ENCODE data around the gene PAPPA2. TPM values are rescaled to one million over a fixed set of nuclear protein-coding genes. Genes with fewer than 3 reads are reported as not detected.
"Not testable (repeated sequence)": the region's sequence is repeated elsewhere in the genome, so short reads cannot be mapped to it uniquely, and the experiment has no call there.

The PAPPA2 gene
- polyA plus RNA-seq, 3 donors from 2014 or later, result not detected

DNA sequence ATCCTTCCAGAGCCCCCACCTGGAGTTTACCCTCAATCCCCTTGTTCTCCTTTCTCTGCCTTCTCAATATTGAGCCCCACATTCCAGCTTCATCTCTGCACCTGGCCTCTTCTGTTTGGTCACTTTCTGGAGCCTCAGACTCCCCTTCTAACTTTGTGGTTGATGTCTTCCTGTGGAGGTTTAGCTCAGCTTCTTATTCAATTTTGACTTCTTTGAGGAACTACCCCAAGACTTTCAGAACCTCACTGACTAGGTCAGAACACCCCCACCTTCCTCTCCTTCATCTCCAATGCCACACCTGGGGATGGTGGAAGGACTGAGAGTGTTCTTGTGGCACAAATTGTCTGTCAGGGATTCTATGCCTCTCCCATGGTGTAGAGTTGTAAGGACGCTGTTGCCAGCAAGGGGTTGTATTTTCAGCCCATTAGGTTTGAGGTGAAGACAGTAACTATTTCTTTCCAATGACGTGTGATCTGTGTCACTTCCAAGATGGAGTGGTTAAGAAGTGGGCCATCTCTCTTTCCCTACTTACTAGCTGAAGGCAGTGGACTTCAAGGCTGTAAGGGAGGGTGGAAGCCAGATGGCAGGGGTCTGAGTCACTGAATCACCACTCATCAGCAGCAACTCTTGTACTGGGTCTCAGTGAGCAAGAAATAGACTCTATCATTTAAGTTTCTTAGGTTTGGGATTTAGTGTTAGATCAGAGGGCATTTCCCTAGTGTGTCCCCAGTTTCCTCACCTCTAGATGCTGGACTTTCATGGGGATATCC lies 80.6 kb downstream of the PAPPA2 start:
- H3K27me3 Mint-ChIP-seq (ENCODE audit: low read depth in 3 of 3), result no peaks in the 10 kb centered on the region

DNA sequence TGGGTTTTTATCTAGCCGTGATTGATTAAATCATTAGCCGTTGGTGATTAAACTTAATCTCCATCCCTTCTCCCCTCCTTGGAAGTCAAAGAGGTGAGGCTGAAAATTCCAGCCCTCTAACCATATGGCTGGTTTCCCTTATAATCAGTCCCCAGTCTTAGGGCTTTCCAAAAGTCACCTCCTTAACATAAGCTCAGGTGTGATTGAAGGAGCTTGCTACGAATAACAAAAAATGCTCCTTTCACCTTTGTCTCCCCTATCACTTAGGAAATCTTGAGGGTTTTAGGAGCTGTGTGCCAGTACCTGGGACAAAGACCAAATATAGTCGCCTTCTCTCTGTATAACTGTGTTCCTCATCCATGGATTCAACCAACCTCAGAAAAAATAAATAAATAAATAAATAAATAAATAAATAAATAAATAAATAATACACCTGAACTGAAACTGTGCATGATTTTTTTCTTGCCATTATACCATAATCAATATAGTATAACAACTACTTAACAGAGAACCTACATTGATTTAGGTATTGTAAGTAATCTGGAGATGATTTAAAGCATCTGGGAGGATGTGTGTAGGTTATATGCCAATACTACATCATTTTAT lies 82.2 kb downstream of the PAPPA2 start:
- DNase-seq, result no peak
- H3K27ac Mint-ChIP-seq, result no peak overlapping the region
- H3K4me1 Mint-ChIP-seq, result no peaks in the 10 kb centered on the region
- H3K9me3 Mint-ChIP-seq, result peaks cover 0 to 8% (median 6%) of the 10 kb centered on the region in 6 donors
- no peaks in the 10 kb centered on the region for H3K36me3 Mint-ChIP-seq
- H3K27me3 Mint-ChIP-seq (ENCODE audit: low read depth in 3 of 3), result no peaks in the 10 kb centered on the region
- no peak overlapping the region for H3K4me3 Mint-ChIP-seq

More for the DNA sequence above, 80.6 kb downstream of the PAPPA2 start:
- Mint-ChIP-seq H3K36me3 (no peaks in the 10 kb centered on the region), H3K4me1 (no peaks in the 10 kb centered on the region), H3K27ac (no peak overlapping the region), H3K4me3 (no peak overlapping the region), H3K9me3 (peaks cover 0 to 8% (median 5%) of the 10 kb centered on the region in 6 donors)
- DNase-seq, result no peak

DNA sequence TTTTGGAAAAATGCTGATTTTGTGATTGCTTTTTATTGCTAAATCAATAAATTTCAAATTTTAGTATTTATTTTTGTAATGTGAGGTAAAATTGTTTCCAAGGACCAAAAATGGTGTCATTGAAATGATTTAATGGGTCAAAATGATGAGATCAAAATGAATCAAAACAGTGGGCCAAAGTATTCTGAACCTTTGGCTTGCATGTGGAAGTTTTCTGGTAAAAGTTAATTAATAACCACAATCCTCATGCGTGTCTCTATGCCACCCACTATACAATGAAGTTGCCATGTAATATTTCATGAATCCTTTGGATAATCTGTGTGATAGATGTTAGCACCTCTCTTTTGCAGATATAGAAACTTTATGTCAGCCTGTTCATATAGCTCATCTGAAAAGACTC lies 83.8 kb downstream of the PAPPA2 start:
- Mint-ChIP-seq H3K4me1 (no peaks in the 10 kb centered on the region), H3K27ac (no peak overlapping the region), H3K36me3 (no peaks in the 10 kb centered on the region), H3K9me3 (peaks cover 0 to 8% (median 4%) of the 10 kb centered on the region in 6 donors), H3K4me3 (no peak overlapping the region), H3K27me3 (ENCODE audit: low read depth in 3 of 3) (peaks cover 0 to under 1% (median 0%) of the 10 kb centered on the region in 3 donors)
- no peak for DNase-seq

DNA sequence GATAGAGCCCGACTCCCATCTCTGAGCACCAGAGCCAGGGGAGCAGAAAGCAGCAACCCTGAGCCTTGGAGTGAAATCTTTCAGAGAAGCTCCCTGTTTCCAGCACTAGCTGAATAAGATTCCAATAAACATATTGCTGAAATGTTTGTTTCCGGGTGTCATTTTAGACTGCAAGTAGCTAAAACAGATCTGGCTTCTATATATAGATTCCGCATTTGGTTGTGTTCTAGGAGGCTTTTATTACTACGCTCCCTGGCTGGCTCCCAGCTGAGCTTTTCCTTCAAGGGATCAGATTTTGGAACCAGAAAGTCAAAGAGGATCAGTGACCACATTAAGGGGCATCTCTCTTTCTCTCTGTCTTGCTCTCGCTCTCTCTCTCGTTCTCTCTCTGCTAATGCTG lies 88.2 kb downstream of the PAPPA2 start:
- H3K27me3 Mint-ChIP-seq (ENCODE audit: low read depth in 3 of 3), result peaks cover 4 to 12% (median 5%) of the 10 kb centered on the region in 3 donors
- H3K36me3 Mint-ChIP-seq, result no peaks in the 10 kb centered on the region
- H3K4me1 Mint-ChIP-seq, result no peaks in the 10 kb centered on the region

DNA sequence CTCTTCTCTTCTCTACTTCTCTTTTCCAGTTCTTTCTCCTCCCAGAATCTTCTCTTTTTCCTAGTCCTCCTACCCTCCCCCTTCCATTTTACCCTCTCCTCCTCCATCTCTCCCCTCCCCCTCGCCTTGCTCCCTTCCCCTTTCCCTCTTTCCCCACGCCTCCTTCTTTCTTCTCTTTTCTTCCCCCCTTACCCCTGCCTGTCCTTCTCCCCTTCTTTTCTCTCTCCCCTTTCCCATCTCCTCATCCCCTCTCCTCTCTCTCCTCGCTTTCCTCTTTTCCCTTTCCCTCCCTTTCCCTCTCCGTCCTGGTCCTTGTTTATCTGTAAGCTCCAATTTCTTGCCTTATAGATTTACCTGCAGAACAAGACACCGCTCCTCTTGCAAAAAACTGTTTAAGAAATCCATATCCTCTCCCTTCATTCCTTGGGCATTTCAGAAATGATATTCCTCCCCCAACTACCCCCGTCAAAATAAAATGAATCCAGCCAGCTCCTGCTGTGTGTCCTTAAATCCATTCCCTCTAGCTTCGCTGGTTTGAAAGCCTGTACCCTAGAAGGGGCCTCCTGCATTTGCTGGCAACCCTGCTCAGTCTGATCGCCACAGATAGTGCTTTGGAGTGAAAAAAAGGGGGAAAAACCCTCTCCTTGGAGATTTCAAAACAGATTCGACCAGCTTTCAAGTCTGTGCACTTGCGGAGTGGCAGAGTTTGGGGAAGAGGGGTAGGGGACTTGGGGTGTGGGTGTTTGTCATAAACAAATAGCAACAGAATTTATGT lies 89.4 kb downstream of the PAPPA2 start:
- no peak overlapping the region for H3K27ac Mint-ChIP-seq
- peaks cover 4 to 12% (median 6%) of the 10 kb centered on the region in 3 donors for H3K27me3 Mint-ChIP-seq (ENCODE audit: low read depth in 3 of 3)
- no peak overlapping the region for H3K4me3 Mint-ChIP-seq
- DNase-seq, result no peak
- no peaks in the 10 kb centered on the region for H3K36me3 Mint-ChIP-seq
- H3K9me3 Mint-ChIP-seq, result peaks cover 0 to 6% (median 2%) of the 10 kb centered on the region in 6 donors
- no peaks in the 10 kb centered on the region for H3K4me1 Mint-ChIP-seq

More for the DNA sequence above, 88.2 kb downstream of the PAPPA2 start:
- peaks cover 0 to 6% (median 3%) of the 10 kb centered on the region in 6 donors for H3K9me3 Mint-ChIP-seq
- DNase-seq, result no peak
- no peak overlapping the region for H3K4me3 Mint-ChIP-seq
- H3K27ac Mint-ChIP-seq, result no peak overlapping the region

DNA sequence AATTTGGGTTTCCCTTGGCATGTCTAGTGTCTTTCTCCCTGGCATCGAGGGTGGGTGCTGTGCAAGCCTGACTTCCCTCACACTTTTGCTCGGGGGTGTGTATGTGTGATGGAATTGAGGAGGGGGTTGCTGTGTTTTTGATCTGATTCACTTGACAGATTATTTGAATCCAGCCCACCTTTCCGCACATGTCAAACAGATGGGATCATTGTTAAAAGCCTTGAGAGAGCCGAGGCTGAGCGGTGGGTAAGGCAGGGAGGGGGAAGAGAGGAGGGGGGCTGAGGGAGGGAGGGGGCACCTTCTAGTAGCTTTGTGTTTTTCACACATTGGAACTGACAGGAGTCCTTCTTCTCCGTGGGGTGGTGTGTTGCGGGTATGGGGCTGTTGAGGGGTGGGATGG lies 90.0 kb downstream of the PAPPA2 start:
- no peak for DNase-seq
- peaks cover 4 to 12% (median 6%) of the 10 kb centered on the region in 3 donors for H3K27me3 Mint-ChIP-seq (ENCODE audit: low read depth in 3 of 3)
- peaks cover 0 to 6% (median 1%) of the 10 kb centered on the region in 6 donors for H3K9me3 Mint-ChIP-seq
- no peak overlapping the region for H3K4me3 Mint-ChIP-seq
- no peak overlapping the region for H3K27ac Mint-ChIP-seq
- H3K4me1 Mint-ChIP-seq, result no peaks in the 10 kb centered on the region
- no peaks in the 10 kb centered on the region for H3K36me3 Mint-ChIP-seq

DNA sequence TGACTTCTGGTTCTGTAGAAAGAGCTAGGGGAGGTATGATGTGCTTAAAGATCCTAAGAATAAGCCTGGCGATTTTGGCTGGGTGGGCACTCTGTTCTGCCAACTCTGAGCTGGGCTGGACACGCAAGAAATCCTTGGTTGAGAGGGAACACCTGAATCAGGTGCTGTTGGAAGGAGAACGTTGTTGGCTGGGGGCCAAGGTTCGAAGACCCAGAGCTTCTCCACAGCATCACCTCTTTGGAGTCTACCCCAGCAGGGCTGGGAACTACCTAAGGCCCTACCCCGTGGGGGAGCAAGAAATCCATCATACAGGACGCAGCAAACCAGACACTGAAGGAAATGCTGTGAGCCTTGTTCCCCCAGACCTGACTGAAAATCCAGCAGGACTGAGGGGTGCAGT lies 93.3 kb downstream of the PAPPA2 start:
- H3K27me3 Mint-ChIP-seq (ENCODE audit: low read depth in 3 of 3), result peaks cover 5 to 12% (median 10%) of the 10 kb centered on the region in 3 donors
- H3K4me3 Mint-ChIP-seq, result no peak overlapping the region
- DNase-seq, result no peak

DNA sequence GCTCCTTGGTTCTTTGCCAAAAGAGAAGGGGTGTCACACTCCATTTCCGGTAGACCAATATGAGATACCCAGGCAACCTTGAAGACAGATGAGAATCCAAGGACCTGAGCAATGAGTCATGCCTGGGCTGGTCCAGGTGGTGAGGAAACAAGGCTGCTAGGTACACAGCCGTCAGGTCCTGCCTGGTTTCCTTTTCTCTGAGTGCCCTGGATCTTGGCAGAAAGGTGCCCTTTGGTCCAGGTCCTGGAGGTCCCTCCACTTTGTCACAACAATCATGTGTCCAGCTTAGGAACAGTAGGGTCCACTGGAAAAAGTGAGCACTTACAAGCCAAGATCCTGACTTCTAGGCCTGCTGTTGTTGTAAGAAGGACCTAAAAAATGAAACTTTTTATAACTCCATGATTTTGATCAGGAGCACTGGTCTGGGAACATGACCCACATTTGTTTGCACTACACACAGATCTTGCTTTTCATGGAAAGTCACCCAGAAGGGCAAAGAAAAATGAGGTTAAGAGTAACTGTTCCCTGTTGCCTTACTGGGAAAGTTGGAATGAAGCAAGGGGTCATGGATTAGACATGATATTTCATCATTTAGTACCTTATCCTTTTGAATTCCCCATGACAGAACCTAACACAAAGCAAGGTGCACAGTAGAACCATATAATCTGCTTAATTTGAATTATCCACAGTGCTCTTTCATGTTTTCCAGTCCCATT lies 94.7 kb downstream of the PAPPA2 start:
- H3K27me3 Mint-ChIP-seq (ENCODE audit: low read depth in 3 of 3), result peaks cover 2 to 8% (median 7%) of the 10 kb centered on the region in 3 donors
- no peaks in the 10 kb centered on the region for H3K36me3 Mint-ChIP-seq
- DNase-seq, result no peak
- no peak overlapping the region for H3K4me3 Mint-ChIP-seq
- H3K9me3 Mint-ChIP-seq, result peaks cover 0 to 6% (median 0%) of the 10 kb centered on the region in 6 donors
- H3K4me1 Mint-ChIP-seq, result no peaks in the 10 kb centered on the region
- no peak overlapping the region for H3K27ac Mint-ChIP-seq

More for the DNA sequence above, 93.3 kb downstream of the PAPPA2 start:
- H3K9me3 Mint-ChIP-seq, result peaks cover 0 to 6% (median 0%) of the 10 kb centered on the region in 6 donors
- no peak overlapping the region for H3K27ac Mint-ChIP-seq
- H3K36me3 Mint-ChIP-seq, result no peaks in the 10 kb centered on the region
- no peaks in the 10 kb centered on the region for H3K4me1 Mint-ChIP-seq

DNA sequence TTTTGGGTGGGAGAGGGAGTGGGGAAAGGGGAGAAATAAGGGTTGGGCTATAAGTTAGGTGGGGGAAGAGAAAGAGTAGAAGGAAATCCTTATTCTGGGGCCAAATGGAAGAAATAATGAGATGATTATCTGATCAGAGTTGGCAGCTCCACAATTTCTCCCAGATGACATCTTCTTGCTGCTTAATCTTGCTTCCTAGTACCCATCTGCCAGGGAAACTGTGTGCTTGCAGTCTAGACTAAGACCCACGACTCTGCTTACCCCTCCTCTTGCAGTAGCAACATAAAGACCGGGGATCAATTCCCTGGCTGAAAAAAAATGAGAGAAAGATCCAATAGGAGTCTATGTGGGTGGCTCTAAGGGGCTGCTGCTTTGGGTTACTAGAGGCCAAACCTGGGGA lies 95.6 kb downstream of the PAPPA2 start:
- H3K9me3 Mint-ChIP-seq, result peaks cover 0 to 3% (median 0%) of the 10 kb centered on the region in 6 donors
- H3K36me3 Mint-ChIP-seq, result no peaks in the 10 kb centered on the region
- DNase-seq, result no peak
- H3K27ac Mint-ChIP-seq, result no peak overlapping the region
- peaks cover 2 to 6% (median 4%) of the 10 kb centered on the region in 3 donors for H3K27me3 Mint-ChIP-seq (ENCODE audit: low read depth in 3 of 3)
- no peaks in the 10 kb centered on the region for H3K4me1 Mint-ChIP-seq
- no peak overlapping the region for H3K4me3 Mint-ChIP-seq

DNA sequence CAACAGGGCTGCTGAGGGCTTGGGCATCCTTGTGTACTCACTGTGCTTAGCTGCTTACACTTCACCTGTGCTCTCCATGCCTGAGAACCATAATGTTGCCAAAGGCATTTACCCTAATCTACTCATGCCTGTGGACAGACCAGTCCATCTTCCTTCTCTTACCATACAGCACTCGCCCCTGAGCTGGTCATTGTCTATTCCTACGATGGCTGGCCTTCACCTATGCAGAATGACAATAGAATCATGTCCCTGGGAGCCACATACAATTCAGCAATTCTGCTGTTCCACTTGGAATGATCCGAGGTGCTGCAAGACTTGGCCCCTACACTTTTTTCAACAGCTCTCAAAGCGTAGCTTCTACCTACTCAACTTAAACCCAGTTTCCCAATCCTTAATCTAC lies 96.5 kb downstream of the PAPPA2 start:
- Mint-ChIP-seq H3K36me3 (no peaks in the 10 kb centered on the region), H3K27me3 (ENCODE audit: low read depth in 3 of 3) (peaks cover 2 to 5% (median 3%) of the 10 kb centered on the region in 3 donors), H3K4me1 (no peaks in the 10 kb centered on the region), H3K9me3 (peaks cover 0 to 5% (median 0%) of the 10 kb centered on the region in 6 donors), H3K4me3 (no peak overlapping the region), H3K27ac (no peak overlapping the region)
- no peak for DNase-seq

DNA sequence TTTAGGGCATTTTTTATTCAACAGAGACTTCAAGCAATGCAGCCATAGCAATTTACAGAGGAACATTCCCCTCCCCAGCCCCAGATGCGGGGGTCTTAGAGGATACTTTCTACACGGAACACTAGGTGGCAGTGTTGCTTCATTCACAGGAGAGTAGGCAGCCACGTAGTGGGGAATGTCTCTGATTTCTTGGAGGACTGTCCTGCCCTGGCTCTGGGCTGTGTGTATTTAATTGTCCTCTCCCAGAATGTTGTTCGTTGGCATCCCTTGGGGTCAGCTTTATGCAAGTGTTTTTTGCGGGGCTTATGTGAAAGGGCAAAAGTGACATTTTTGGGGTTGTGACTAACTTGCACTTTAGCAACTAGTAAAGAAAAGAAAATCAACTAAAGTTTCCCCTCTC lies 96.9 kb downstream of the PAPPA2 start:
- Mint-ChIP-seq H3K27ac (no peak overlapping the region), H3K36me3 (no peaks in the 10 kb centered on the region), H3K9me3 (peaks cover 0 to 5% (median 0%) of the 10 kb centered on the region in 6 donors), H3K4me1 (no peaks in the 10 kb centered on the region), H3K27me3 (ENCODE audit: low read depth in 3 of 3) (peaks cover 2 to 5% (median 2%) of the 10 kb centered on the region in 3 donors), H3K4me3 (no peak overlapping the region)
- DNase-seq, result no peak

DNA sequence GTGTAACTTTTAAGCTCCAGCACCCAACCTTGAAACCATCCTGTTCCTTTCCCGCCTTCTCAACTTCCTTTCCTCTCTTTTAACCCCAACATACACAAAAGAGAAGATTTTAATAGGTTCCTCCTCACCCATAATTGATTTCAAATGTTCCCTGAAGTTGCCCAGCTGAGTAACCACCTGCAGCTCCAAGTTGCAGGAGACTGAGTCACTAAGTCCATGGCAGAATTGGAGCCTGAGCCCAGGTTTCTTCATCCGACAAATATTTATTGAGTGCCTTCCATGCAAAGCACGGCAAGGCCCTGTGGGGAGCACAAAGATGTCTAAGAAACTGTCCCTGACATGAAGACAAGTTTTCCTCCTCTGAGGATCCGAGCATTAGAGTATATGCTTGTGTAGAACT lies 97.7 kb downstream of the PAPPA2 start:
- Mint-ChIP-seq H3K9me3 (peaks cover 0 to 5% (median 0%) of the 10 kb centered on the region in 6 donors), H3K27me3 (ENCODE audit: low read depth in 3 of 3) (peaks cover 0 to 5% (median 2%) of the 10 kb centered on the region in 3 donors), H3K4me3 (no peak overlapping the region), H3K27ac (no peak overlapping the region), H3K4me1 (no peaks in the 10 kb centered on the region), H3K36me3 (no peaks in the 10 kb centered on the region)
- no peak for DNase-seq

DNA sequence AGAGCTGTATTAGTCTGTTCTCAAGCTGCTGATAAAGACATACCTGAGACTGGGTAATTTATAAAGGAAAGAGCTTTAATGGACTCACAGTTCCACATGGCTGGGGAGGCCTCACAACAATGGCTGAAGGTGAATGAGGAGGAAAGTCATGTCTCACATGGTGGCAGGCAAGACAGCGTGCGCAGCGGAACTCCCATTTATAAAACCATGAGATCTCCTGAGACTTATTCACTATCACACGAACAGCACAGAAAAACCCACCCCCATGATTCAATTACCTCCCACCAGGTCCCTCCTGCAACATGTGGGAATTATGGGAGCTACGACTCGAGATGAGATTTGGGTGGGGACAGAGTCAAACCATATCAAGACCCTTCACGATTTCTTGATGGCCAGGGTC lies 98.8 kb downstream of the PAPPA2 start:
- H3K4me3 Mint-ChIP-seq; H3K27me3 Mint-ChIP-seq (ENCODE audit: low read depth in 3 of 3); H3K27ac Mint-ChIP-seq; H3K36me3 Mint-ChIP-seq; DNase-seq; H3K9me3 Mint-ChIP-seq; H3K4me1 Mint-ChIP-seq: not testable (repeated sequence)
